GM19468 (cell line): ENCODE results near the gene TMEM259.

Experiments used
- ATAC-seq: cut with Tn5 transposase; IDR thresholded peaks from one replicate; pipeline ENCODE4 v1.9.1; 2021; ENCODE audit warnings: mild to moderate bottlenecking, moderate library complexity, moderate number of reproducible peaks; ENCODE audit not compliant: unreplicated experiment; ENCODE audit errors: extremely low read depth

Gene TMEM259

DNA sequence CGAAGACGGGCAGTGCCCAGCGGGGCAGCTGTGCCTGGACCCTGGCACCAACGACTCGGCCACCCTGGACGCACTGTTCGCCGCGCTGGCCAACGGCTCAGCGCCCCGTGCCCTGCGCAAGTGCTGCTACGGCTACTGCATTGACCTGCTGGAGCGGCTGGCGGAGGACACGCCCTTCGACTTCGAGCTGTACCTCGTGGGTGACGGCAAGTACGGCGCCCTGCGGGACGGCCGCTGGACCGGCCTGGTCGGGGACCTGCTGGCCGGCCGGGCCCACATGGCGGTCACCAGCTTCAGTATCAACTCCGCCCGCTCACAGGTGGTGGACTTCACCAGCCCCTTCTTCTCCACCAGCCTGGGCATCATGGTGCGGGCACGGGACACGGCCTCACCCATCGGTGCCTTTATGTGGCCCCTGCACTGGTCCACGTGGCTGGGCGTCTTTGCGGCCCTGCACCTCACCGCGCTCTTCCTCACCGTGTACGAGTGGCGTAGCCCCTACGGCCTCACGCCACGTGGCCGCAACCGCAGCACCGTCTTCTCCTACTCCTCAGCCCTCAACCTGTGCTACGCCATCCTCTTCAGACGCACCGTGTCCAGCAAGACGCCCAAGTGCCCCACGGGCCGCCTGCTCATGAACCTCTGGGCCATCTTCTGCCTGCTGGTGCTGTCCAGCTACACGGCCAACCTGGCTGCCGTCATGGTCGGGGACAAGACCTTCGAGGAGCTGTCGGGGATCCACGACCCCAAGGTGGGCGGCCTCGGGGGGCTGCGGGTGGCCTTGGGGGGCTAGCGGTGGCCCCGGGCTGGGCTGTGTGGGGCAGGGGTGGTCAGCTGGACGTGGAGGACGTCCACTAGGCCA is 15.9 kb downstream of the TMEM259 start:
- ATAC-seq = no peak

- ATAC-seq = no peak
Observed at GRCh38 chr19:1004204-1004802, 16.6 kb downstream of the TMEM259 start.

DNA sequence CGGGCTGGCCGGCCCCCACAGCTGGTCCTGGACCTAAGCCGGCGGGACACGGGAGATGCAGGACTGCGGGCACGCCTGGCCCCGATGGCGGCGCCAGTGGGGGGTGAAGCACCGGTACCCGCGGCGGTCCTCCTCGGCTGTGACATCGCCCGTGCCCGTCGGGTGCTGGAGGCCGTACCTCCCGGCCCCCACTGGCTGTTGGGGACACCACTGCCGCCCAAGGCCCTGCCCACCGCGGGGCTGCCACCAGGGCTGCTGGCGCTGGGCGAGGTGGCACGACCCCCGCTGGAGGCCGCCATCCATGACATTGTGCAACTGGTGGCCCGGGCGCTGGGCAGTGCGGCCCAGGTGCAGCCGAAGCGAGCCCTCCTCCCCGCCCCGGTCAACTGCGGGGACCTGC is 17.6 kb downstream of the TMEM259 start:
- no peak for ATAC-seq

DNA sequence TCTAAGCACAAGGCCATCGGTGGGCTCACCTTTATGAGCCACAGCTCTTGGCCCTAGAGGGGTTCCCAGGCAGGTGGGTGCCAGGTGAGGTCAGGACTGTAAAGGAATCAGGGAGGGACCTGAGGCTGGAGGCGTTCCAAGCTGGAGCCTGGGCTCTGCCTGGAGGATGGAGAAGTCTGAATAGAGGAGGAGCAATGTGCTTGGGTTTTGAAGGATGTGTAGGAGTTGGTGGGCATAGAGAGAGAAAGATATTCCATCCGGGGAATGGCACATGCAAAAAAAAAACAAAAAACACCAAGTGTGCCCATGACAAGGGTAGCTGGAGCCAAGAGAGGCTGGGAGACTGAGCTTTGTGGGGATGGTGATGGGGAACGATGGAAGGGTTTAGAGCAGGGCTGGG is 18.3 kb downstream of the TMEM259 start:
- no peak for ATAC-seq

GRCh38 chr19:1001538-1002166 is 19.3 kb downstream of the TMEM259 start:
- no peak for ATAC-seq

- ATAC-seq = no peak
Observed at GRCh38 chr19:1000591-1001537, 20.1 kb downstream of the TMEM259 start.

DNA sequence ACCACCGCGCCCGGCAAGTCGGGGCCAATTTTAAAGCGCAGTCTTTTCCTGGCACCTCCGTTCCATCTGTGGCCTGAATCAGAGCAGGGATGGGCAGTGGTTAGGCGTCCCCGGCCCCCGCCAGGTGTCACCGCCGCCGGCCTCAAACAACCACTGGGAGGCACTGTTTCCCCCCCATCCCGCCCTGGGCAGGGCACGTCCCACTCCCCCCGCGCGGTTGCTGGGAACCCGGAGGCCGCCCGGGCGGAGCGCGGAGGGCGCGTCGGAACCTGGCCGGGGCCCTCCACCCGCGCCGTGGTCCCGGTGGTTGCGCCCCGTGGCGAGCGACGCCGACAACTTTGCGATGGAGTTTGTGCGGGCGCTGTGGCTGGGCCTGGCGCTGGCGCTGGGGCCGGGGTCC is 20.8 kb downstream of the TMEM259 start, which contains the start of gene GRIN3B:
TSS of gene GRIN3B (plus strand) at position 325 of the 400 bp plus-strand sequence. CDS start at position 344, 19 bp downstream.
- no peak for ATAC-seq

- no peak for ATAC-seq
Observed at GRCh38 chr19:999379-999719, 21.6 kb downstream of the TMEM259 start.

GRCh38 chr19:998064-998463 is 22.9 kb downstream of the TMEM259 start:
- no peak for ATAC-seq

GRCh38 chr19:996051-996838 is 24.7 kb downstream of the TMEM259 start:
- no peak for ATAC-seq

DNA sequence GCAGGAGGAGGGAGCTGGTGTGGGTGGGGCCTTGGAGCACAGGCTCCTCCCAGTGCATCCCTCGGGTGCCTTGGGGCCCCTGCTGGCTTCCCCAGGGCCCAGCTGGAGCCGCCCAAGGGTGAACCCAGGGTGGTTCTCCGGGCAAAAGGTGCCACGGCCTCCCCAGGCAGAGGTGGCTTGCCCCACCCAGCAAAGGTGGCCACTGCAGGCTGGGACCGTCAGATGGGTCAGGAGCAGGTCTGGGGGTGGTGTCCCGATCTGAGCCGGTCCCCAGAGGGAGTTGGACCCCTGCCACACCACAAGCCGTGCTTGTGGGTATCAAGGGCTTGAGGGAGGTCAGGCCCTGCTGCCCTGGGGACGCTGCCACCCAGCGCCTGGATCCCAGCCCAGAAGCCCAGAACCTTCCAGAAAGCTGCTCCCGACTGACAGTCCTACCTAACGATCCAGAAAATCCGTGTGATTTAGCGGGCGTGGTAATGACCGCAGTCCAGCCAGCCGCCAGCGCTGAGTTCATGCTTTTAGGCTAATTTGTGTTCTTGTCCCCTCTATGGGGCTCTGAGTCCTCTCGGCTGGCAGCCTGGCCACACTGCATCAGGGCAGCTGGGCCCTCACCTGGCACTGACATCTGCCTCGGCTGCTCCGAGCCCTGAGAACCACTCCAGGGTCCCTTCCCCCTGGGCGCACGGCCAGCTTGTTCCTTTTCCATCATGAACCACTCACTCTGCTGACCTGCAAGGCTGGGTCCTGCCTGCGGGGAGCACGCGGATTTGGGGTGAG is 25.7 kb downstream of the TMEM259 start:
- ATAC-seq = no peak

DNA sequence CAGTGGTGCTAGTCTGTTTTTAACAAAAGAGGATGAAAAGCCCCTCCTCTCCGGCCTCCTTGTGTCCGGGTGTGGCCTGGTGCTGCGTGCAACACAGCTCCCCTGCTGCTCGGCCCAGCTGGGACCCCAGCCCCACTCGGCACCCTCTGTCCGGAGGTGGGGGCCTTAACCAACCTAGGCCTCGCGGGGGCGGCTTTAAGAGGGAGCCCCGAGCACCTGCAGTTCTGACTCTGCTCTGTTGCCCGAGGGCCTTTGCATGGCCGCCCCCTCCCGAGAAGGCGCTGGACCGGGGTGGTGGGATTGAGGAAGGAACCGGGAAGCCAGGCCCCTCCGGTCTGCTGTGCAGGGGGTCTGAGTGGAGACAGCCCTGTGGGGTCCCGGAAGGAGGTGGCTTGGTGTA is 26.4 kb downstream of the TMEM259 start:
- no peak for ATAC-seq

DNA sequence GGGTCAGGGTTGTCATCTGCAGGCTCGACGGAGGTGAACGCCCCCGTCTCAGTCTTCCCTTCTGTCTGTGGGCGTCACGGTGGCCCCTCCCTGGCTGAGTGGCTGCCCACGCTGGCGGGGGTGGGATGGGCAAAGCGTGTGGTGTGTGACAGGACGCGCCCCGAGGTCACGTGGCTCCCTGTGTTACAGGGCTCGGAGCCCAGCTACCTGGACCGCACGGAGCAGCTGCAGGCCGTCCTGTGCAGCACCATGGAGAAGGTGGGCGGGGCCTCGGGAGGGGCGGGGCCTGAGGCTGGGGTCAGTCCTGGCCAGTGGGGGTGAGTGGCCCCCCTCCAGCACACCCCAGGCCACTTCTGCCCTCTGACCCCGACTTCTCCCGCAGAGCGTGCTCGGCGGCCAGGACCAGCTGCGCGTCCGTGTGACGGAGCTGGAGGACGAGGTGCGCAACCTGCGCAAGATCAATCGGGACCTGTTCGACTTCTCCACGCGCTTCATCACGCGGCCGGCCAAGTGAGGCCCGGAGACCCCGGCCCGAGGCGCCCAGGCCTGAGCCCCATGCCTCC is 27.0 kb downstream of the TMEM259 start:
- no peak for ATAC-seq

DNA sequence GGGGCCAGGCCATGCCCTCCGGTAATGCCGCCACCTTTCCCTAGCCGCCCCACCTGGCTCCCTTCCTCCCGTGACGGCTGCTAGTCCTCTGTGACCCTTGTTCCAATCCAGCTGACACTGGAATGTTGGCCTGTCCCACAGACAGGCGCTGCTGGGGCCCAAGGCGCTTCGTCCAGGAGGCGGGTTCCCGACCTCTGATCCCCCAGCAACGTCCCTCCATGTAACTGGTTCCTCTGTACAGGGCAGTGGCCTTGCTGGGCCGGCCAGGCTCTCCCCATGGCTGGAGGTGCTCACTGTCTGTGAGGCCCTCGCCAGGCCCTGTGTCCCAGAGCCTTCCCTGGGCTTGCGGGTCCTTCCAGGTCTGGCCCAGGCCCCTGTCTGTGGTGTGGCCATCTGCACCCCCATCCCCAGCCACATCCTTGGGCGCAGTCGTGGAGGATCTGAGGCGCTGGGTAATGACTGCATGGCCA is 27.5 kb downstream of the TMEM259 start:
- ATAC-seq = no peak

- no peak for ATAC-seq
Observed at GRCh38 chr19:992670-993055, 28.3 kb downstream of the TMEM259 start.

DNA sequence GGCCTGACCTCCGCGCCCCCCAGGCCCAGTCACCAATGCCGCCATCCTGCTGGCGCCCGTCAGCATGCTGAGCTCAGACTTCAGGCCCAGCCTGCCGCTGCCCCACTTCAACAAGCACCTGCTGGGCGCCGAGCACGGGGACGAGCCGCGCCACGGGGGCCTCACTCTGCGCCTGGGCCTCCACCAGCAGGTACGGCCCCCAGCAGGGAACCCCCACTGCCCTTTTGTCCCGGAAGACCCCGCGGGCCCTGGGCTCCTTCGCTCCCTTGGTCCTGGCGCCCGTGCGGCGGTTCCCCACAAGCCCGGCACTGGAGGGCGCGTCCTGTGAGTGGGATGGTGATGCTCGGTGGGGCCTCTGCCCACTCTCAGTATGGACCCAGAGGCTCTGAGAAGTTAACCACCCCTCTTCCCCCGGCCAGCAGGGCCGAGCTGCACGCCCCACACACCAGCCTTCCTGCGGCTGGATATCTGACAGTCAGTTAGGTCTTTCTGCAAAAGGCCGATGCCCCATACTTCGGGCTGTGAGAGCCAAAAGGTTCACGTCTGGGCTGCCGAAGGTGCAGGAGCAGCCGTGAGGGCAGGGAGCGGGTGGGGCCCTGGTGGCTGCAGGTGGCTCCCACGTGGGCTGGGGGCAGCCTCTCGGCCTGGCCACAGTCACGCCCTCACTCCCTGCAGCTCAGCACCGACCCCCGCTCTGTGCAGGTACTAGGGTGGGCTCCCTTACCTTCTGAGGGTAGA is 28.8 kb downstream of the TMEM259 start:
- no peak for ATAC-seq

- no peak for ATAC-seq
Observed at GRCh38 chr19:991174-991931, 29.6 kb downstream of the TMEM259 start.
